HG03280 (cell line): ENCODE results near the gene DISP3.

Experiments used
- ATAC-seq: cut with Tn5 transposase; IDR thresholded peaks from one replicate; pipeline ENCODE4 v1.9.1; 2021; ENCODE audit warnings: mild to moderate bottlenecking, moderate library complexity; ENCODE audit not compliant: unreplicated experiment

DISP3 gene

GRCh38 chr1:11525516-11525915, 46.6 kb downstream of the DISP3 start:
- no peak for ATAC-seq

DNA sequence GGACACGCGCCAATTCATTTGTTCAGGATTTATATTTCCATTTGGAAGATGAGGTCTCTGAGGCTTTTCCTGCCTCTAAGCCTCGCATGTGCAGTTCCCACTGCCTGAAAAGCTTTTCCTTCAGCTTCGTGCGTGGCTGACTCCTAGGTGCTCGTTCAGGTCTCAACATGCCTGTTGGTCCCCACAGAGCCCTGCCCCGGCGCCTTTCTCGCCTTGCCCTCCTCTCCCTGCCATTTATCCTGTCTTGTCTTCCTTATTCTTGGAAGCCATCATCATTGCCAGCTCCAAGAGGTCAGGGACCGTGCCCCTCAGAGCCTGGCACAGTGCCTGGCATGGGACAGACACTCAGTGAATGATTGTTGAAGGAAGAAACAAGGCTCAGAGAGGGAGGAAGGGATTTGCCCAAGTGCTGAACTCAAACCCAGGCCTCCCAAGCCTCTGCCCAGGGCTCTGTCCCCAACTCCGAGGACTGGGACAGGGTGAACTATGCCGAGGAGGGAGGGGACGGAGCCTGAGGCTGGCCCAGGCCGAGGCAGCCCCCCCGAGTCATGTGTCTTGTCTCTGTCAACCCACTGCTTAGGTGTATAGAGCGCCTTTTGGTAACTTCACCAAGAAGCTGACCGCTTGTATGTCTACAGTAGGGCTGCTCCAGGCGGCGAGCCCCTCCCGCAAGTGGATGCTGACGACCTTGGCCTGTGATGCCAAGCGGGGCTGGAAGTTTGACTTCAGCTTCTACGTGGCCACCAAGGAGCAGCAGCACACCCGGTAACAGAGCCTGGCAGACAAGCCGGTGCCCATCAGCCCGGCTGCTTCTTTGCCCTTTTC, 47.3 kb downstream of the DISP3 start:
- no peak for ATAC-seq

DNA sequence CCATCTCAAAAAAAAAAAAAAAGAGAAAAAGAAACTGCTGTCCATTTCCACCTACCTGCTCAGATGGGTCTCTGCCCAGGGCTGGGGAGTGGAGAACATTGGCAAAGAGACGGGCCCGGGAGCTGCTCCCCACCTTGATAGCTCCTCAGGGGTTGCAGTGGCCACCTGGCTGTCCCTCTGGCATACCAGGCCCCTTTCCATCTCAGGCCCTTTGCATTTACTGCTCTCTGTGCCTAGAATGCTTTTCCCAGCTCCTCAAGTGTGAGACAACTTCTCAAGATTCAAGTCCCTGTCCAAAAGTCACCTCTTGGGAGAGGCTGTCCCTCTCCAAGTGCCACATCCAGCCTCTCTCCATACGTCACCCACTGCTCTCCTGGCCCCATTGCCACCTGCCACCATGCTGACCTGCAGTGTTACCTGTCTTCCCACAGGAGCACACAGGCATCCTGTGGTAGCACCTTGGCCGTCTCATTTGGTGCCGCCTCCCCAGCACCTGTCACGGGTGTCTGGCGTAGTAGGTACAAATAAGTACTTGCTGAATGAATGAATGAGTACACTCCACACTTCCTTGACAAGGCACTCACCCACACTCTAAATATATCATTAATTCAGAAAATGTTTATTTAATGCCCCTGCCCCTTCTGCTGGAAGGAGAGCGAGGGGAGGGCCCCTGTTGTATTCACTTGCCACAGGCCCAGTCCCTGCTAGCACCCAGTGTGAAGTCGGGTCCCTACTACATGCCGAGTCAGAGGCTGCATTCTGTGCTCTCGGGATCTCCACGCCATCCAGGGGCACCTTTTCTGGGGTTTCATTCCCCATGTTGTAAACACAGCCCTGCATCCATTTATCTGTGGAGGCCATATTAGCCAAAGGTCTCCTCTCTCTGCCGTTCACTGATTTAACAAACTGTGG, 48.8 kb downstream of the DISP3 start:
- ATAC-seq = no peak

DNA sequence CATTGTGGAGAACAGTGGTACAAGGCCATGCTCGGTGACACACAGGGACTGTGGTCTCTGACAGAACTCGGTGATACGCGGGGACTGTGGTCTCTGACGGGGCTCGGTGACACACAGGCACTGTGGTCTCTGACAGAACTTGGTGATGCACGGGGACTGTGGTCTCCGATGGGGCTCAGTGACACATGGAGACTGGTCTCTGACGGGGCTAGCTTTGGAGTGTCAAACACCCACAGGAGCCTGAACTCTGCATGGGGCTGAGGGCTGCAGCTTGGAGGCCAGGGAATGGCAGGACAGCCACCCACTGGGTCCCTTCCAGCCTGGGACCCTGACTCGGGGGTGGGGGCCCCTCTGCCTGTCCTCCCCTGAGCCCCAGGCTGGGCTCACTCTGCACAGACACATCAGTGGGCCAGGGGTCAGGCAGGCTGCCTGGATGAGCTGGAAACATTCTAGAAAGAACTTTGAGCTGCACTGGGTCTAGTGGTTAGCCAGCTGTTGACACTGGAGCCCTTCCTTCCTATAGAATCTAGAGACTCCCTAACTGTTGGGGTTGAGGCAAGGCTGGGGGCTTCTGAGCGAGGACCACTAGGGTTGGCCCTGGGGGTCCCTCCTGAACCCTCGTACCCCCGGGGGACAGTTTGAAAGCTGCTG, 49.8 kb downstream of the DISP3 start:
- no peak for ATAC-seq

- ATAC-seq = no peak
Observed at GRCh38 chr1:11529330-11529729, 50.4 kb downstream of the DISP3 start.

DNA sequence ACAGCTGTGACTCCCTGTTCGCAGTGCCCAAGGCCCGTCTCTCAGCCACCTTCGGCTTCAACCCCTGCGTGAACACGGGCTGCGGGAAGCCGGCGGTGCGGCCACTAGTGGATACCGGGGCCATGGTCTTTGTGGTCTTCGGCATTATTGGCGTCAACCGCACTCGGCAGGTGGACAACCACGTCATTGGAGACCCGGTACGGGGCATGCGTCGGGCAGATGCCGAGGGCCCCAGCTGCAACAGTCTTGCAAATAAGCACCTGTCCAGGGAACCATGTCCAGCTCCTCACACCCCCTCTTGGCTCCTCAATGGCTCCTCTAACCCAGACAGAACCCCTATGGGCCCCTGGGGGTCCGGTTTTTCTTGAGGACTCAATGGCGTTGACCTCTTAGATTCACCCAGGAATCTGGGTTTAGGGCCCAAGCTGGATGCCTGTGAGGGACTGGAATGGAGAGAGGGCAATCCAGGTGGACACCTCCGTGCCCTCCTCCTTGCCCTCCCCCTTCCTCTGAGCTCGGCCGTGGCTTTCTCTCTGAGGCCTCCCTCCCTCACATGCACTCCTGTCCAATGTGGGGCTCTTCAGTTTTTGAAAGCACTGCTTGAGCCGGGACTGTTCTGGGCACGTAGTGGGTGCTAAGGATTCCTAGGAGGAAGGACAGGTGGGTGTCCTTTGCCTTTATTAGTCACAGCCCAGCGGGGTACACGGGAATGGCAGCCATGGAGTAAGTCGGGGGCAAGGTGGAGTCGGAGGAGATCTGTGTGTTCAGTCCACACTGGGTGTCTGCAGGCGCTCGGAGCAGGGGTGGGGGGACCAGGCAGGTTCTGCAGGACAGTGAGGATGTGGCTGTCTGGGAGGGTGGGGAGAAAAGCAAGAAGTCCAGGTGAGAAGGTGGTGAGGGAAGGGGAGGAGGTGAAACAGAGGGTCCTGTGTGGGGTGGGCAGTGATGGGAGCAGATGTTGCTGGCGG, 51.1 kb downstream of the DISP3 start:
- ATAC-seq = no peak

DNA sequence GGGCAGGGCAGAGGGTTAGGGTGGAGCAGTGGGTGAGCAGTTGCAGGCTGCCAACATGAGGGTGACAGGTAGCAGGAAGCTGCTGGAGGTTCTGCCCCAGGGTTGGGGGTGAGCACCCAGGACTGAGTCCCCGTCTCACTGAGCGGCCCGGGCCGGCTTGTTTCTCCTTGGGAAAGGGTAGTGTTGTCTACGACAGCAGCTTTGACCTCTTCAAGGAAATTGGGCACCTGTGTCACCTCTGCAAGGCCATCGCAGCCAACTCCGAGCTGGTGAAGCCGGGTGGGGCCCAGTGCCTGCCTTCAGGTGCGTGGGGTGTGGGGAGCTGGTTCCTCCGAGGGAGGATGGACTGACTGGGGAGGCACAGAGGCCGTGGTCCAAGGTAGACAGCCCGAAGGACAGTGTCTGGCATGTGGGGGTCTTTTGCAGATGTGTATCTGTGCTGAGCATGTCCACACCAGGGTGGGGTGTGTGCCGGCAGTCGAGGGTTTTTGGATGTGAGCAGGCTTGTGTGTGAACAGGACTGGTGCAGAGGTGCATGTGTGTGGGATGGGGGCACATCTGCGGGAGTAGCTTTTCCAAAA, 51.9 kb downstream of the DISP3 start:
- ATAC-seq = no peak

DNA sequence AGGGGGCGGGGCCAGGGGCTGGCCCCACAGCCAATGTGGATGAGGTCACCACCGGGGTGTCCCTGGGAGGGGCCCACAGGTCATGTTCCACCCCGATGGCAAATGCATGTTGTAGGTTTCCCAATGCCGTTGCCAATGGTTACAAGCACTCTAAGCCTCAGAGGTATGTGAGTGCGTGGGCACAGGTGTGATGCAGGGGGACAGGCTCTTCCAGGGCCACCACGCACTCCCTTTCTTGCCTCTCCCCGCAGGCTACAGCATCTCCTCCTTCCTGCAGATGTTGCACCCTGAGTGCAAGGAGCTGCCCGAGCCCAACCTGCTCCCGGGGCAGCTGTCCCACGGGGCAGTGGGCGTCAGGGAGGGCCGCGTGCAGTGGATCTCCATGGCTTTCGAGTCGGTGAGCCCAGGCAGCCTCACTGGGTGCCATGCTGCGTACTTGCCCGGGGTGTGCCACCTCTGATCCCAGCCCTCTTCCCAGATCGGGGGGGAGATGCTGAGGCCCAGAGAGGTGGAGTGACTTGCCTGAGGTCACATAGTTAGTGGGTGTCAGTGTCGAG, 52.4 kb downstream of the DISP3 start:
- no peak for ATAC-seq

GRCh38 chr1:11531943-11532342, 53.0 kb downstream of the DISP3 start:
- ATAC-seq = no peak

GRCh38 chr1:11533790-11534787, 55.1 kb downstream of the DISP3 start:
- ATAC-seq = no peak

- no peak for ATAC-seq
Observed at GRCh38 chr1:11534846-11535245, 55.9 kb downstream of the DISP3 start.

- ATAC-seq = no peak
Observed at GRCh38 chr1:11535316-11535715, 56.4 kb downstream of the DISP3 start.

- ATAC-seq = no peak
Observed at GRCh38 chr1:11535761-11536572, 57.0 kb downstream of the DISP3 start.

GRCh38 chr1:11536573-11537379, 57.8 kb downstream of the DISP3 start:
- no peak for ATAC-seq

GRCh38 chr1:11537380-11537764, 58.4 kb downstream of the DISP3 start:
- no peak for ATAC-seq

GRCh38 chr1:11537854-11538591, 59.1 kb downstream of the DISP3 start:
- no peak for ATAC-seq
